ENCODE results near the gene TMED5.
"Not testable (repeated sequence)": the region's sequence is repeated elsewhere in the genome, so short reads cannot be mapped to it uniquely, and the experiment has no call there.

DNA sequence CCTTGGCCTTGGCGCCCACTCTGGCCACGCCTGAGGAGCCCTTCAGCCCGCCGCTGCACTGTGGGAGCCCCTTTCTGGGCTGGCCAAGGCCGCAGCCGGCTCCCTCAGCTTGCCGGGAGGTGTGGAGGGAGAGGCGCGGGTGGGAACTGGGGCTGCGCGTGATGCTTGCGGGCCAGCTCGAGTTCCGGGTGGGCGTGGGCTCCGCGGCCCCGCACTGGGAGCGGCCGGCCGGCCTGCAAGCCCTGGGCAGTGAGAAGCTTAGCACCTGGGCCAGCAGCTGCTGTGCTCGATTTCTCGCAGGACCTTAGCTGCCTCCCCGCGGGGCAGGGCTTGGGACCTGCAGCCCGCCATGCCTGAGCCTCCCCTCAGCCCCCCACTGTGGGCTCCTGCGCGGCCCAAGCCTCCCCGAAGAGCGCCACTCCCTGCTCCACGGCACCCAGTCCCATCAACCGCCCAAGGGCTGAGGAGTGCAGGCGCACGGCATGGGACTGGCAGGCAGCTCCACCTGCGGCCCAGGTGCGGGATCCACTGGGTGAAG, 10.0 kb downstream of the TMED5 start:
- not testable (repeated sequence) for TF ChIP-seq REST (IDR thresholded peaks at IDR 0.05; ENCODE audit: unreplicated experiment); CTCF (conservative IDR thresholded peaks at IDR 0.05; ENCODE audit: low read depth in 2 of 2); EZH2 (IDR thresholded peaks at IDR 0.05; ENCODE audit: low read depth, unreplicated experiment); POLR2AphosphoS5 (IDR thresholded peaks at IDR 0.05; ENCODE audit: low read depth); NANOG (IDR thresholded peaks at IDR 0.05; ENCODE audit: borderline replicate concordance); EZH2phosphoT487 (IDR thresholded peaks at IDR 0.05; ENCODE audit: unreplicated experiment); JUNB (IDR thresholded peaks at IDR 0.05; ENCODE audit: unreplicated experiment); STAT1 (IDR thresholded peaks at IDR 0.05; ENCODE audit: unreplicated experiment); CREB1 (CRISPR knock-in tag; IDR thresholded peaks at IDR 0.05; ENCODE audit: low read depth); ZNF114 (CRISPR knock-in tag; IDR thresholded peaks at IDR 0.05)
- TF ChIP-seq, protein P1, sequence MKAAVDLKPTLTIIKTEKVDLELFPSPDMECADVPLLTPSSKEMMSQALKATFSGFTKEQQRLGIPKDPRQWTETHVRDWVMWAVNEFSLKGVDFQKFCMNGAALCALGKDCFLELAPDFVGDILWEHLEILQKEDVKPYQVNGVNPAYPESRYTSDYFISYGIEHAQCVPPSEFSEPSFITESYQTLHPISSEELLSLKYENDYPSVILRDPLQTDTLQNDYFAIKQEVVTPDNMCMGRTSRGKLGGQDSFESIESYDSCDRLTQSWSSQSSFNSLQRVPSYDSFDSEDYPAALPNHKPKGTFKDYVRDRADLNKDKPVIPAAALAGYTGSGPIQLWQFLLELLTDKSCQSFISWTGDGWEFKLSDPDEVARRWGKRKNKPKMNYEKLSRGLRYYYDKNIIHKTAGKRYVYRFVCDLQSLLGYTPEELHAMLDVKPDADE (IDR thresholded peaks at IDR 0.05): not testable (repeated sequence)
- TF ChIP-seq, protein P2, sequence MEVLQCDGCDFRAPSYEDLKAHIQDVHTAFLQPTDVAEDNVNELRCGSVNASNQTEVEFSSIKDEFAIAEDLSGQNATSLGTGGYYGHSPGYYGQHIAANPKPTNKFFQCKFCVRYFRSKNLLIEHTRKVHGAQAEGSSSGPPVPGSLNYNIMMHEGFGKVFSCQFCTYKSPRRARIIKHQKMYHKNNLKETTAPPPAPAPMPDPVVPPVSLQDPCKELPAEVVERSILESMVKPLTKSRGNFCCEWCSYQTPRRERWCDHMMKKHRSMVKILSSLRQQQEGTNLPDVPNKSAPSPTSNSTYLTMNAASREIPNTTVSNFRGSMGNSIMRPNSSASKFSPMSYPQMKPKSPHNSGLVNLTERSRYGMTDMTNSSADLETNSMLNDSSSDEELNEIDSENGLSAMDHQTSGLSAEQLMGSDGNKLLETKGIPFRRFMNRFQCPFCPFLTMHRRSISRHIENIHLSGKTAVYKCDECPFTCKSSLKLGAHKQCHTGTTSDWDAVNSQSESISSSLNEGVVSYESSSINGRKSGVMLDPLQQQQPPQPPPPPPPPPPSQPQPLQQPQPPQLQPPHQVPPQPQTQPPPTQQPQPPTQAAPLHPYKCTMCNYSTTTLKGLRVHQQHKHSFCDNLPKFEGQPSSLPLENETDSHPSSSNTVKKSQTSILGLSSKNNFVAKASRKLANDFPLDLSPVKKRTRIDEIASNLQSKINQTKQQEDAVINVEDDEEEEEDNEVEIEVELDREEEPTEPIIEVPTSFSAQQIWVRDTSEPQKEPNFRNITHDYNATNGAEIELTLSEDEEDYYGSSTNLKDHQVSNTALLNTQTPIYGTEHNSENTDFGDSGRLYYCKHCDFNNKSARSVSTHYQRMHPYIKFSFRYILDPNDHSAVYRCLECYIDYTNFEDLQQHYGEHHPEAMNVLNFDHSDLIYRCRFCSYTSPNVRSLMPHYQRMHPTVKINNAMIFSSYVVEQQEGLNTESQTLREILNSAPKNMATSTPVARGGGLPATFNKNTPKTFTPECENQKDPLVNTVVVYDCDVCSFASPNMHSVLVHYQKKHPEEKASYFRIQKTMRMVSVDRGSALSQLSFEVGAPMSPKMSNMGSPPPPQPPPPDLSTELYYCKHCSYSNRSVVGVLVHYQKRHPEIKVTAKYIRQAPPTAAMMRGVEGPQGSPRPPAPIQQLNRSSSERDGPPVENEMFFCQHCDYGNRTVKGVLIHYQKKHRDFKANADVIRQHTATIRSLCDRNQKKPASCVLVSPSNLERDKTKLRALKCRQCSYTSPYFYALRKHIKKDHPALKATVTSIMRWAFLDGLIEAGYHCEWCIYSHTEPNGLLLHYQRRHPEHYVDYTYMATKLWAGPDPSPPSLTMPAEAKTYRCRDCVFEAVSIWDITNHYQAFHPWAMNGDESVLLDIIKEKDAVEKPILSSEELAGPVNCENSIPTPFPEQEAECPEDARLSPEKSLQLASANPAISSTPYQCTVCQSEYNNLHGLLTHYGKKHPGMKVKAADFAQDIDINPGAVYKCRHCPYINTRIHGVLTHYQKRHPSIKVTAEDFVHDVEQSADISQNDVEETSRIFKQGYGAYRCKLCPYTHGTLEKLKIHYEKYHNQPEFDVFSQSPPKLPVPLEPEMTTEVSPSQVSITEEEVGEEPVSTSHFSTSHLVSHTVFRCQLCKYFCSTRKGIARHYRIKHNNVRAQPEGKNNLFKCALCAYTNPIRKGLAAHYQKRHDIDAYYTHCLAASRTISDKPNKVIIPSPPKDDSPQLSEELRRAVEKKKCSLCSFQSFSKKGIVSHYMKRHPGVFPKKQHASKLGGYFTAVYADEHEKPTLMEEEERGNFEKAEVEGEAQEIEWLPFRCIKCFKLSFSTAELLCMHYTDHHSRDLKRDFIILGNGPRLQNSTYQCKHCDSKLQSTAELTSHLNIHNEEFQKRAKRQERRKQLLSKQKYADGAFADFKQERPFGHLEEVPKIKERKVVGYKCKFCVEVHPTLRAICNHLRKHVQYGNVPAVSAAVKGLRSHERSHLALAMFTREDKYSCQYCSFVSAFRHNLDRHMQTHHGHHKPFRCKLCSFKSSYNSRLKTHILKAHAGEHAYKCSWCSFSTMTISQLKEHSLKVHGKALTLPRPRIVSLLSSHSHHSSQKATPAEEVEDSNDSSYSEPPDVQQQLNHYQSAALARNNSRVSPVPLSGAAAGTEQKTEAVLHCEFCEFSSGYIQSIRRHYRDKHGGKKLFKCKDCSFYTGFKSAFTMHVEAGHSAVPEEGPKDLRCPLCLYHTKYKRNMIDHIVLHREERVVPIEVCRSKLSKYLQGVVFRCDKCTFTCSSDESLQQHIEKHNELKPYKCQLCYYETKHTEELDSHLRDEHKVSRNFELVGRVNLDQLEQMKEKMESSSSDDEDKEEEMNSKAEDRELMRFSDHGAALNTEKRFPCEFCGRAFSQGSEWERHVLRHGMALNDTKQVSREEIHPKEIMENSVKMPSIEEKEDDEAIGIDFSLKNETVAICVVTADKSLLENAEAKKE (CRISPR knock-in tag; IDR thresholded peaks at IDR 0.05): not testable (repeated sequence)
